ENCODE results near the gene ADCY9. TPM values are rescaled to one million over a fixed set of nuclear protein-coding genes. Genes with fewer than 3 reads are reported as not detected.

Gene ADCY9
- total RNA-seq, 1 donor from 2014 or later: 31.9 TPM

- Mint-ChIP-seq H3K36me3 (ENCODE audit: low read depth) (no peaks in the 10 kb centered on the region), H3K4me1 (ENCODE audit: low read depth) (peaks cover 72% of the 10 kb centered on the region), H3K27me3 (ENCODE audit: low read depth) (no peaks in the 10 kb centered on the region), H3K9me3 (ENCODE audit: low read depth) (no peaks in the 10 kb centered on the region), H3K27ac (ENCODE audit: unreplicated experiment) (peak overlapping the region; percentile 94), H3K4me3 (ENCODE audit: unreplicated experiment) (peak overlapping the region; percentile 59)
- no peak for TF ChIP-seq CTCF (IDR thresholded peaks at IDR 0.05)
- DNase-seq (ENCODE audit: low spot score): peak; percentile 90
Observed at GRCh38 chr16:3950343-3951193, 165.7 kb downstream of the ADCY9 start.

GRCh38 chr16:3949946-3950342, 166.3 kb downstream of the ADCY9 start:
- no peak for TF ChIP-seq CTCF (IDR thresholded peaks at IDR 0.05)
- Mint-ChIP-seq H3K4me1 (ENCODE audit: low read depth) (peaks cover 76% of the 10 kb centered on the region), H3K27me3 (ENCODE audit: low read depth) (no peaks in the 10 kb centered on the region), H3K27ac (ENCODE audit: unreplicated experiment) (peak overlapping the region; percentile 94), H3K9me3 (ENCODE audit: low read depth) (no peaks in the 10 kb centered on the region), H3K4me3 (ENCODE audit: unreplicated experiment) (peak overlapping the region; percentile 59), H3K36me3 (ENCODE audit: low read depth) (no peaks in the 10 kb centered on the region)
- DNase-seq (ENCODE audit: low spot score): peak; percentile 42

GRCh38 chr16:3949287-3949686, 167.0 kb downstream of the ADCY9 start:
- no peaks in the 10 kb centered on the region for H3K27me3 Mint-ChIP-seq (ENCODE audit: low read depth)
- TF ChIP-seq CTCF (IDR thresholded peaks at IDR 0.05): no peak
- H3K9me3 Mint-ChIP-seq (ENCODE audit: low read depth): no peaks in the 10 kb centered on the region
- peak overlapping the region; percentile 59 for H3K4me3 Mint-ChIP-seq (ENCODE audit: unreplicated experiment)
- peak overlapping the region; percentile 94 for H3K27ac Mint-ChIP-seq (ENCODE audit: unreplicated experiment)
- peaks cover 74% of the 10 kb centered on the region for H3K4me1 Mint-ChIP-seq (ENCODE audit: low read depth)
- no peaks in the 10 kb centered on the region for H3K36me3 Mint-ChIP-seq (ENCODE audit: low read depth)
- DNase-seq (ENCODE audit: low spot score): peak; percentile 54

GRCh38 chr16:3948378-3948995, 167.8 kb downstream of the ADCY9 start:
- Mint-ChIP-seq H3K36me3 (ENCODE audit: low read depth) (no peaks in the 10 kb centered on the region), H3K4me1 (ENCODE audit: low read depth) (peaks cover 73% of the 10 kb centered on the region), H3K9me3 (ENCODE audit: low read depth) (no peaks in the 10 kb centered on the region), H3K27me3 (ENCODE audit: low read depth) (no peaks in the 10 kb centered on the region), H3K27ac (ENCODE audit: unreplicated experiment) (peak overlapping the region; percentile 94), H3K4me3 (ENCODE audit: unreplicated experiment) (no peak overlapping the region)
- peak; percentile 6 for DNase-seq (ENCODE audit: low spot score)
- TF ChIP-seq CTCF (IDR thresholded peaks at IDR 0.05): no peak

GRCh38 chr16:3946604-3947180, 169.6 kb downstream of the ADCY9 start:
- DNase-seq (ENCODE audit: low spot score): peak; percentile 92
- peak overlapping the region; percentile 96 for H3K27ac Mint-ChIP-seq (ENCODE audit: unreplicated experiment)
- no peak overlapping the region for H3K4me3 Mint-ChIP-seq (ENCODE audit: unreplicated experiment)
- H3K4me1 Mint-ChIP-seq (ENCODE audit: low read depth): peaks cover 59% of the 10 kb centered on the region
- H3K9me3 Mint-ChIP-seq (ENCODE audit: low read depth): no peaks in the 10 kb centered on the region
- no peak for TF ChIP-seq CTCF (IDR thresholded peaks at IDR 0.05)
- H3K27me3 Mint-ChIP-seq (ENCODE audit: low read depth): no peaks in the 10 kb centered on the region
- peaks cover 5% of the 10 kb centered on the region for H3K36me3 Mint-ChIP-seq (ENCODE audit: low read depth)
